Measurements from ENCODE around the gene AK9.
A peak's percentile ranks its signal among the peaks of the same experiment; 100 is the strongest.

The AK9 gene

GRCh38 chr6:109449064-109449794 is 241.8 kb downstream of the AK9 start:
- no peak for DNase-seq
- Histone ChIP-seq H3K27me3 (no peaks in the 10 kb centered on the region), H3K4me3 (ENCODE audit: low read depth, low read length) (no peak overlapping the region), H3K36me3 (peaks cover 40% of the 10 kb centered on the region), H3K4me1 (peaks cover 4% of the 10 kb centered on the region; the same call in 1 of the 2 replicates), H3K9me3 (no peaks in the 10 kb centered on the region; the same call in 1 of the 2 replicates)
- TF ChIP-seq CTCF (IDR thresholded peaks at IDR 0.05; ENCODE audit: low read depth, low read length): no peak

- no peak overlapping the region for H3K4me3 ChIP-seq (ENCODE audit: low read depth, low read length)
- peaks cover under 1% of the 10 kb centered on the region; the same call in 1 of the 2 replicates for H3K4me1 ChIP-seq
- no peaks in the 10 kb centered on the region; the same call in 1 of the 2 replicates for H3K9me3 ChIP-seq
- no peak for TF ChIP-seq CTCF (IDR thresholded peaks at IDR 0.05; ENCODE audit: low read depth, low read length)
- peaks cover 42% of the 10 kb centered on the region for H3K36me3 ChIP-seq
- no peak for DNase-seq
- H3K27me3 ChIP-seq: no peaks in the 10 kb centered on the region
Measured at GRCh38 chr6:109448615-109449014, 242.4 kb downstream of the AK9 start.

GRCh38 chr6:109447878-109448555 is 243.0 kb downstream of the AK9 start:
- TF ChIP-seq CTCF (IDR thresholded peaks at IDR 0.05; ENCODE audit: low read depth, low read length): no peak
- Histone ChIP-seq H3K9me3 (no peaks in the 10 kb centered on the region; the same call in 1 of the 2 replicates), H3K4me3 (ENCODE audit: low read depth, low read length) (no peak overlapping the region), H3K27me3 (no peaks in the 10 kb centered on the region), H3K4me1 (no peaks in the 10 kb centered on the region), H3K36me3 (peaks cover 46% of the 10 kb centered on the region)
- peak; percentile 51 for DNase-seq

GRCh38 chr6:109447087-109447486 is 243.9 kb downstream of the AK9 start:
- H3K9me3 ChIP-seq: no peaks in the 10 kb centered on the region; the same call in 1 of the 2 replicates
- H3K27me3 ChIP-seq: no peaks in the 10 kb centered on the region
- H3K4me1 ChIP-seq: no peaks in the 10 kb centered on the region
- TF ChIP-seq CTCF (IDR thresholded peaks at IDR 0.05; ENCODE audit: low read depth, low read length): no peak
- no peak for DNase-seq
- peaks cover 49% of the 10 kb centered on the region for H3K36me3 ChIP-seq
- no peak overlapping the region for H3K4me3 ChIP-seq (ENCODE audit: low read depth, low read length)

- Histone ChIP-seq H3K4me3 (ENCODE audit: low read depth, low read length) (no peak overlapping the region), H3K27me3 (no peaks in the 10 kb centered on the region; the same call in 1 of the 2 replicates), H3K4me1 (no peaks in the 10 kb centered on the region; the same call in 1 of the 2 replicates), H3K9me3 (no peaks in the 10 kb centered on the region; the same call in 1 of the 2 replicates), H3K36me3 (peaks cover 44% of the 10 kb centered on the region)
- no peak for TF ChIP-seq CTCF (IDR thresholded peaks at IDR 0.05; ENCODE audit: low read depth, low read length)
- DNase-seq: no peak
Measured at GRCh38 chr6:109446541-109446940, 244.5 kb downstream of the AK9 start.

- no peak for DNase-seq
- Histone ChIP-seq H3K4me1 (no peaks in the 10 kb centered on the region; the same call in 1 of the 2 replicates), H3K36me3 (peaks cover 40% of the 10 kb centered on the region), H3K9me3 (no peaks in the 10 kb centered on the region; the same call in 1 of the 2 replicates), H3K4me3 (ENCODE audit: low read depth, low read length) (no peak overlapping the region), H3K27me3 (no peaks in the 10 kb centered on the region; the same call in 1 of the 2 replicates)
- no peak for TF ChIP-seq CTCF (IDR thresholded peaks at IDR 0.05; ENCODE audit: low read depth, low read length)
Measured at GRCh38 chr6:109446072-109446471, 244.9 kb downstream of the AK9 start.
